Subcutaneous abdominal adipose tissue (tissue), 5 donors: ENCODE measurements around the gene CCNL2.
A peak's percentile ranks its signal among the peaks of the same experiment; 100 is the strongest.
"Not testable (repeated sequence)": the region's sequence is repeated elsewhere in the genome, so short reads cannot be mapped to it uniquely, and the experiment has no call there.

Source experiments
- H3K27ac ChIP-seq: one replicate; pipeline ENCODE4 v1.7.0; 2013; ENCODE audit warnings: low read depth, mild to moderate bottlenecking, inconsistent platforms, low read length, moderate library complexity
- H3K27me3 ChIP-seq, 5 donors: one replicate each; pipeline ENCODE4 v1.7.0; 2013; ENCODE audit warnings: low read length in 5 of 5, inconsistent platforms in 1 of 5; ENCODE audit not compliant: control insufficient read depth in 5 of 5, insufficient read depth in 4 of 5
- H3K36me3 ChIP-seq, 5 donors: one replicate each; pipeline ENCODE4 v1.7.0; 2013; ENCODE audit warnings: low read length in 5 of 5; ENCODE audit not compliant: control insufficient read depth in 5 of 5, insufficient read depth in 5 of 5
- H3K4me1 ChIP-seq, 5 donors: one replicate each; pipeline ENCODE4 v1.7.0; 2013; ENCODE audit warnings: low read length in 5 of 5, mild to moderate bottlenecking in 3 of 5, moderate library complexity in 1 of 5; ENCODE audit not compliant: control insufficient read depth in 5 of 5, insufficient read depth in 5 of 5
- H3K4me3 ChIP-seq, 5 donors: one replicate each; pipeline ENCODE4 v1.7.0; 2013; ENCODE audit warnings: low read length in 5 of 5, low read depth in 1 of 5
- H3K9ac ChIP-seq, 5 donors: one replicate each; pipeline ENCODE4 v1.7.0; 2013; ENCODE audit warnings: low read length in 5 of 5, mild to moderate bottlenecking in 4 of 5, moderate library complexity in 3 of 5
- H3K9me3 ChIP-seq, 5 donors: one replicate each; pipeline ENCODE4 v1.7.0; 2013; ENCODE audit warnings: low read length in 5 of 5; ENCODE audit not compliant: control insufficient read depth in 5 of 5
- donor health status: healthy.
- donor health status: healthy.
- donor health status: healthy.
- donor health status: healthy.
- donor health status: healthy.

CCNL2 gene

GRCh38 chr1:1373815-1374588 lies 25.1 kb downstream of the CCNL2 start:
- Histone ChIP-seq H3K4me1 (peaks cover 3 to 41% (median 35%) of the 10 kb centered on the region in 5 donors), H3K27ac (no peak overlapping the region)

GRCh38 chr1:1373051-1373814 lies 25.9 kb downstream of the CCNL2 start:
- Histone ChIP-seq H3K36me3 (peaks cover 0 to 9% (median 8%) of the 10 kb centered on the region in 5 donors), H3K9ac (peak overlapping the region in 2 of 5 donors; percentile 14 to 43), H3K27me3 (no peaks in the 10 kb centered on the region), H3K27ac (no peak overlapping the region), H3K9me3 (no peaks in the 10 kb centered on the region), H3K4me1 (peaks cover 3 to 41% (median 35%) of the 10 kb centered on the region in 5 donors), H3K4me3 (no peak overlapping the region)

More at GRCh38 chr1:1373815-1374588, 25.1 kb downstream of the CCNL2 start:
- Histone ChIP-seq H3K9me3 (no peaks in the 10 kb centered on the region), H3K27me3 (no peaks in the 10 kb centered on the region), H3K4me3 (peak overlapping the region; percentile 22 to 89 (median 82)), H3K9ac (peak overlapping the region in 4 of 5 donors; percentile 96 to 98 (median 97)), H3K36me3 (peaks cover 0 to 9% (median 8%) of the 10 kb centered on the region in 5 donors)

GRCh38 chr1:1371746-1372711 lies 27.1 kb downstream of the CCNL2 start:
- Histone ChIP-seq H3K36me3 (peaks cover 0 to 9% (median 8%) of the 10 kb centered on the region in 5 donors), H3K27me3 (no peaks in the 10 kb centered on the region), H3K27ac (no peak overlapping the region), H3K9ac (peak overlapping the region in 1 of 5 donors; percentile 30), H3K4me1 (peaks cover 3 to 41% (median 35%) of the 10 kb centered on the region in 5 donors), H3K4me3 (no peak overlapping the region), H3K9me3 (peaks cover 0 to 4% (median 0%) of the 10 kb centered on the region in 5 donors)

- peaks cover 0 to 9% (median 8%) of the 10 kb centered on the region in 5 donors for H3K36me3 ChIP-seq
- no peaks in the 10 kb centered on the region for H3K27me3 ChIP-seq
- H3K4me3 ChIP-seq: no peak overlapping the region
- peak overlapping the region in 1 of 5 donors; percentile 30 for H3K9ac ChIP-seq
- H3K4me1 ChIP-seq: peaks cover 3 to 41% (median 35%) of the 10 kb centered on the region in 5 donors
- H3K9me3 ChIP-seq: peaks cover 0 to 10% (median 0%) of the 10 kb centered on the region in 5 donors
- no peak overlapping the region for H3K27ac ChIP-seq
These were observed 27.8 kb downstream of the CCNL2 start for GRCh38 chr1:1371364-1371745.

GRCh38 chr1:1370771-1371300 lies 28.3 kb downstream of the CCNL2 start:
- Histone ChIP-seq H3K27ac (no peak overlapping the region), H3K9ac (no peak overlapping the region), H3K4me1 (peaks cover 3 to 36% (median 30%) of the 10 kb centered on the region in 5 donors), H3K27me3 (no peaks in the 10 kb centered on the region), H3K36me3 (peaks cover 0 to 9% (median 8%) of the 10 kb centered on the region in 5 donors), H3K9me3 (peaks cover 0 to 10% (median 0%) of the 10 kb centered on the region in 5 donors), H3K4me3 (no peak overlapping the region)

GRCh38 chr1:1370094-1370493 lies 29.0 kb downstream of the CCNL2 start:
- not testable (repeated sequence) for H3K36me3 ChIP-seq, H3K9me3 ChIP-seq, H3K27ac ChIP-seq, H3K4me3 ChIP-seq, H3K27me3 ChIP-seq, H3K9ac ChIP-seq
- peaks cover 3 to 33% (median 29%) of the 10 kb centered on the region in 5 donors for H3K4me1 ChIP-seq

- Histone ChIP-seq H3K9me3 (peaks cover 0 to 10% (median 0%) of the 10 kb centered on the region in 5 donors), H3K9ac (no peak overlapping the region), H3K4me1 (peaks cover 0 to 12% (median 11%) of the 10 kb centered on the region in 5 donors), H3K27me3 (no peaks in the 10 kb centered on the region), H3K4me3 (no peak overlapping the region), H3K27ac (no peak overlapping the region), H3K36me3 (no peaks in the 10 kb centered on the region)
These were observed 31.8 kb downstream of the CCNL2 start for GRCh38 chr1:1367315-1367714.

GRCh38 chr1:1366699-1367066 lies 32.5 kb downstream of the CCNL2 start:
- peaks cover 0 to 10% (median 0%) of the 10 kb centered on the region in 5 donors for H3K9me3 ChIP-seq
- H3K27me3 ChIP-seq: no peaks in the 10 kb centered on the region
- H3K27ac ChIP-seq: no peak overlapping the region
- H3K4me3 ChIP-seq: no peak overlapping the region
- H3K4me1 ChIP-seq: peaks cover 0 to 12% (median 10%) of the 10 kb centered on the region in 5 donors
- no peaks in the 10 kb centered on the region for H3K36me3 ChIP-seq
- H3K9ac ChIP-seq: no peak overlapping the region
